Tibial nerve (tissue), 4 donors: ENCODE measurements around the gene TFAP2D. TPM values are rescaled to one million over a fixed set of nuclear protein-coding genes. Genes with fewer than 3 reads are reported as not detected.

Experiments used
- DNase-seq, 2 donors: peaks; one replicate each; pipeline ENCODE4 v3.0.0-alpha.2; 2019; ENCODE audit warnings: low spot score in 2 of 2
- H3K27ac ChIP-seq, 4 donors: fragments of 200-600 bp; sonication (generic) in 3 of 4; one replicate each; pipeline ENCODE4 v1.5.1; 2017 to 2019; ENCODE audit warnings: mild to moderate bottlenecking in 1 of 4
- H3K27me3 ChIP-seq, 2 donors: fragments of 200-600 bp; sonication (generic) in 1 of 2; one replicate each; pipeline versions ENCODE4 v1.5.1 to v1.6.0; 2017 to 2019
- H3K36me3 ChIP-seq, 3 donors: fragments of 200-600 bp; sonication (generic); one replicate each; pipeline ENCODE4 v1.5.1; 2018 to 2019
- H3K4me1 ChIP-seq, 4 donors: fragments of 200-600 bp; sonication (generic) in 3 of 4; one replicate each; pipeline ENCODE4 v1.5.1; 2017 to 2019
- H3K4me3 ChIP-seq, 4 donors: fragments of 200-600 bp; sonication (generic) in 3 of 4; one replicate each; pipeline ENCODE4 v1.5.1; 2017 to 2019; ENCODE audit warnings: mild to moderate bottlenecking in 1 of 4, moderate library complexity in 1 of 4
- H3K9me3 ChIP-seq, 4 donors: fragments of 200-600 bp; sonication (generic) in 3 of 4; one replicate each; pipeline ENCODE4 v1.5.1; 2017 to 2019
- CTCF ChIP-seq, 5 experiments: fragments of 200-600 bp in 3 of 5; fragments of 450-650 bp in 2 of 5; sonication (generic) in 3 of 5; IDR thresholded peaks; one replicate each; pipeline ENCODE4 v1.5.1; 2016 to 2019; ENCODE audit warnings: antibody characterized with exemption in 5 of 5, mild to moderate bottlenecking in 3 of 5, moderate library complexity in 2 of 5
- EP300 ChIP-seq, 2 donors: sonication (generic); formaldehyde crosslinking; IDR thresholded peaks; one replicate each; pipeline ENCODE4 v1.6.1; 2017; ENCODE audit warnings: antibody characterized with exemption in 2 of 2, mild to moderate bottlenecking in 1 of 2
- POLR2A ChIP-seq, 2 donors: fragments of 450-650 bp; IDR thresholded peaks; one replicate each; pipeline ENCODE4 v1.6.1; 2017; ENCODE audit warnings: antibody characterized with exemption in 2 of 2, mild to moderate bottlenecking in 2 of 2, moderate library complexity in 2 of 2
- WGBS, 2 donors: methylation state at CpG; one replicate each; pipeline ENCODE4 v1.1.5; 2018; 5-methylcytosine and 5-hydroxymethylcytosine counted together
- total RNA-seq, 4 donors: library from RNA; depleted of rRNA; stranded (reverse); fragments of >200 nt; gene quantifications; one replicate each; pipeline ENCODE4 v1.1.0, GENCODE V29; 2016

The TFAP2D gene
- total RNA-seq: not detected

DNA sequence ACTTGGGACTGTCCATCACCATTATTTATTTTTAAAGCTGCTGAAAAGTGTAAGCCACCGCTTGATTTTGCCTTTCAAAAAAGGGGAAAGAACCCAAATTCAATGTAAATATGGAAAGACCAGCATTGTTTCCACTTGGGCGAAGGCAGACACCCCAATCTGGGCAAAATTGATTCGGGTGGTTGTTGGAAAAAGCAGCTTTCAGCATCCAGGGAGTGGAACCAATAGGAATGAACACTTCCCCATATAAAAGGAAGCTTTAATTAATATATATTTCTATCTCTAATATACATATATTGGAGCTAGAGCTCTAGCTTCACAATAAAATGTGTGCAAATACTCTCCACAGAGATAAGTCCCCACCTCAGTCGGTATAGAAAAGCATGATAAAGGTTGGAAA lies at the start of gene TFAP2D:
TSS of gene TFAP2D (plus strand) at position 301 of the 400 bp plus-strand sequence. CDS start 530 bp downstream, outside the sequence.
- no peak within 1 kb of the TSS for H3K27ac ChIP-seq
- 1 to 2% methylated on average over 4 of the region's 4 CpGs for WGBS, 2 donors
- no peak within 1 kb of the TSS for H3K4me3 ChIP-seq
- no peaks in the 10 kb centered on the region for H3K36me3 ChIP-seq
- H3K27me3 ChIP-seq: peaks cover 0 to 73% of the 10 kb centered on the region in 2 donors
- H3K9me3 ChIP-seq: no peaks in the 10 kb centered on the region
- no peak for DNase-seq
- H3K4me1 ChIP-seq: peaks cover 0 to 11% (median 0%) of the 10 kb centered on the region in 4 donors
- TF ChIP-seq EP300 (IDR thresholded peaks at IDR 0.05): no peak

DNA sequence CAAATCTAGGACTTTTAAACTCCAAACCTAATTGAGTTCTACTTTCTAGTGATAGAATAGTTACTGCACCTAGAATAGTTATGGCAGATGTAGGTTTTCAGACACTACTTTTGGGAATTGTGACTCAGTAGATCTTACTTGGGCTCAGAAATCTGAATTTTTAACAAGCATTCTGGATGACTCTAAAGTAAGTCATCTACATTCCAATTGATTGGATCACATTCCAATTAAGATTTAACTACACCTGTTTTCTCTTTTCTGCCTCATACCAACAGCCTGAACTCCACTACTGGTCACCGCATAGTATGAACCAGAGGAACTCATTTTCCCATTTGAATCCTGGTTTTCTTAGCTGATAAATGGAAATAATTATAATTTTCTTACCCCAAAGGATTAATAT lies 49.5 kb upstream of the TFAP2D start:
- Histone ChIP-seq H3K4me3 (no peak overlapping the region), H3K27me3 (peaks cover 0 to 4% of the 10 kb centered on the region in 2 donors), H3K27ac (no peak overlapping the region), H3K4me1 (no peaks in the 10 kb centered on the region), H3K36me3 (no peaks in the 10 kb centered on the region), H3K9me3 (no peaks in the 10 kb centered on the region)
- no peak for DNase-seq
- TF ChIP-seq CTCF (IDR thresholded peaks at IDR 0.05) (no peak), EP300 (IDR thresholded peaks at IDR 0.05) (no peak), POLR2A (IDR thresholded peaks at IDR 0.05) (no peak)
- 85 to 94% methylated on average over 1 of the region's 1 CpG for WGBS, 2 donors

DNA sequence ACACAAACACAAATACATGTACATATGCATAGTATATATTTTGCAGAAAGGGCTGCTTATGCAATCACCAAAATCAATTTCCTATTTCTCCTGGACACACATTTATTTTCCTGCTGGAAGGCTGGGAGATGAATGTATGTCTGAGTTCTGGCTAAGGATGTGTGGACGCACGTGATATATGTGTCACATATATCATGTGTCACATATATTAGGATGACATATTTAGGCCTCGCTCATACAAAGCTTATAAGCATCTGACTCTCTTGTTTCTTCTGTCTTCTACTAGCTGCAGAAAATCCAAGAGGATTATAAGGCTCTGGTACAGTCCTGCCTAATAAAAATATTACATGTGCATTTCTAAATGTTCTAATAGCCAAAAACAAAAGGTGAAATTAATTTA lies 47.2 kb upstream of the TFAP2D start:
- Histone ChIP-seq H3K27me3 (peaks cover 0 to 4% of the 10 kb centered on the region in 2 donors), H3K36me3 (no peaks in the 10 kb centered on the region), H3K9me3 (no peaks in the 10 kb centered on the region), H3K27ac (no peak overlapping the region), H3K4me1 (no peaks in the 10 kb centered on the region), H3K4me3 (no peak overlapping the region)
- no peak for TF ChIP-seq CTCF (IDR thresholded peaks at IDR 0.05)
- no peak for TF ChIP-seq POLR2A (IDR thresholded peaks at IDR 0.05)
- TF ChIP-seq EP300 (IDR thresholded peaks at IDR 0.05): no peak
- 86 to 90% methylated on average over 3 of the region's 3 CpGs for WGBS, 2 donors
- no peak for DNase-seq

GRCh38 chr6:50681213-50681824 lies 32.0 kb upstream of the TFAP2D start:
- Histone ChIP-seq H3K36me3 (no peaks in the 10 kb centered on the region), H3K4me1 (no peaks in the 10 kb centered on the region), H3K27me3 (no peaks in the 10 kb centered on the region), H3K9me3 (no peaks in the 10 kb centered on the region), H3K27ac (no peak overlapping the region), H3K4me3 (no peak overlapping the region)
- 77 to 83% methylated on average over 4 of the region's 4 CpGs for WGBS, 2 donors
- no peak for TF ChIP-seq EP300 (IDR thresholded peaks at IDR 0.05)
- TF ChIP-seq POLR2A (IDR thresholded peaks at IDR 0.05): no peak
- no peak for DNase-seq

- no peaks in the 10 kb centered on the region for H3K27me3 ChIP-seq
- H3K27ac ChIP-seq: no peak overlapping the region
- WGBS, 2 donors: 89 to 90% methylated on average over 3 of the region's 3 CpGs
- no peak overlapping the region for H3K4me3 ChIP-seq
- no peak for TF ChIP-seq POLR2A (IDR thresholded peaks at IDR 0.05)
- no peak for TF ChIP-seq EP300 (IDR thresholded peaks at IDR 0.05)
- TF ChIP-seq CTCF (IDR thresholded peaks at IDR 0.05): no peak
- DNase-seq: no peak
- H3K36me3 ChIP-seq: no peaks in the 10 kb centered on the region
- no peaks in the 10 kb centered on the region for H3K4me1 ChIP-seq
- no peaks in the 10 kb centered on the region for H3K9me3 ChIP-seq
Observed at GRCh38 chr6:50689210-50689609, 24.1 kb upstream of the TFAP2D start.

DNA sequence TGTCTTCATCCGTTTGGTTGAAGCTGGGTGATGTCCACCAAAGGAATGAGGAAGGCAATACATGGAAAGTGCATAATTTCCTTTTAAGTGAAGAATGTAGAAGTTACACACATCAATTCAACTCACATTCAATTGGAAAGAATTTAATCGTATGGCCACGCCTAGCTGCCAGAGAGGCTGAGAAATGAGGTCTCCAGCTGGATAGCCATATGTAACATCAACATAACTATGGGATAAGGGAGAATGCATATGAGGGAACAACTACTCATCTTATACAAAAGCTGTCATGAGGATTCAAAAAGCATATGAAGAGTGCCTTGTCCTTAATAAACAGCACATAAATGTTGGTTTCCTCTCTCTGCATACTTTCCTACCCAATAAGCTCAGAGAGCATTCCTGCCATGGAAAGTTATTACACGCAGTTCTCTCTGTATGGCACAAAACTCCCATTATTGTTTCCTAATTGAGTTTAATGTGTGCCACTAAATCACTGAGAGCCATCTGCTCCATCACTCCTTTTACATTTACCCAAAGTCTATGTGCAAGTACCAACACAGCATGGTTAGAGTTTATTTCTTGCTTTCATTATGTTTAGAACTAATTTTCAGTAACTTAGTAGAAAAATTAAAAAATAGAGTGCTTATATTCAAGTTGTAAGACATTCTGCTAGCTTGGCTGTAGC lies 21.4 kb upstream of the TFAP2D start:
- Histone ChIP-seq H3K27me3 (no peaks in the 10 kb centered on the region), H3K36me3 (no peaks in the 10 kb centered on the region), H3K27ac (no peak overlapping the region), H3K4me1 (no peaks in the 10 kb centered on the region), H3K9me3 (no peaks in the 10 kb centered on the region), H3K4me3 (no peak overlapping the region)
- DNase-seq: no peak
- no peak for TF ChIP-seq CTCF (IDR thresholded peaks at IDR 0.05)
- no peak for TF ChIP-seq EP300 (IDR thresholded peaks at IDR 0.05)
- no peak for TF ChIP-seq POLR2A (IDR thresholded peaks at IDR 0.05)
- 58 to 63% methylated on average over 4 of the region's 4 CpGs for WGBS, 2 donors
